ENCODE measurements around the gene PBOV1. TPM values are rescaled to one million over a fixed set of nuclear protein-coding genes. Genes with fewer than 3 reads are reported as not detected.
A peak's percentile ranks its signal among the peaks of the same experiment; 100 is the strongest.

Gene PBOV1
- total and polyA plus RNA-seq, 2 experiments from 2014 or later, result not detected

GRCh38 chr6:138229663-138230179 lies 11.4 kb upstream of the PBOV1 start:
- DNase-seq (ENCODE audit: low spot score), result no peak
- Histone ChIP-seq H2AFZ (no peak overlapping the region), H3K27me3 (no peaks in the 10 kb centered on the region), H3K79me2 (no peaks in the 10 kb centered on the region), H3K9me2 (replicated peaks; ENCODE audit: insufficient read depth) (no peaks in the 10 kb centered on the region), H3K36me3 (replicated peaks; ENCODE audit: insufficient read depth, low read depth) (no peaks in the 10 kb centered on the region), H3K27ac (peak overlapping the region; percentile 85), H3K9me3 (ENCODE audit: low read depth) (no peaks in the 10 kb centered on the region), H4K20me1 (ENCODE audit: insufficient read depth, poor library complexity, severe bottlenecking) (no peaks in the 10 kb centered on the region), H3K4me3 (no peak overlapping the region), H3K4me1 (ENCODE audit: insufficient read depth) (peaks cover 46% of the 10 kb centered on the region), H3K4me2 (no peak overlapping the region)
- WGBS (ENCODE audit: low lambda C conversion rate, missing lambda C conversion rate), result 65% methylated on average over 11 of the region's 11 CpGs
- TF ChIP-seq CTCF (IDR thresholded peaks at IDR 0.05; ENCODE audit: poor library complexity) (no peak), EZH2phosphoT487 (IDR thresholded peaks at IDR 0.05; ENCODE audit: low read depth, severe bottlenecking, unreplicated experiment) (no peak), EZH2 (IDR thresholded peaks at IDR 0.05; ENCODE audit: borderline replicate concordance) (no peak)

- Histone ChIP-seq H3K27ac (peak overlapping the region; percentile 5), H3K9me3 (ENCODE audit: low read depth) (no peaks in the 10 kb centered on the region), H3K27me3 (no peaks in the 10 kb centered on the region), H3K36me3 (replicated peaks; ENCODE audit: insufficient read depth, low read depth) (no peaks in the 10 kb centered on the region), H3K9me2 (replicated peaks; ENCODE audit: insufficient read depth) (no peaks in the 10 kb centered on the region), H3K4me3 (no peak overlapping the region), H4K20me1 (ENCODE audit: insufficient read depth, poor library complexity, severe bottlenecking) (no peaks in the 10 kb centered on the region), H3K79me2 (no peaks in the 10 kb centered on the region), H2AFZ (no peak overlapping the region), H3K4me1 (ENCODE audit: insufficient read depth) (peaks cover 46% of the 10 kb centered on the region), H3K4me2 (no peak overlapping the region)
- no peak for DNase-seq (ENCODE audit: low spot score)
- no peak for TF ChIP-seq EZH2 (IDR thresholded peaks at IDR 0.05; ENCODE audit: borderline replicate concordance)
- TF ChIP-seq EZH2phosphoT487 (IDR thresholded peaks at IDR 0.05; ENCODE audit: low read depth, severe bottlenecking, unreplicated experiment), result no peak
- TF ChIP-seq CTCF (IDR thresholded peaks at IDR 0.05; ENCODE audit: poor library complexity), result no peak
- 48% methylated on average over 4 of the region's 4 CpGs for WGBS (ENCODE audit: low lambda C conversion rate, missing lambda C conversion rate)
Measured at GRCh38 chr6:138229072-138229471, 10.8 kb upstream of the PBOV1 start.

- no peaks in the 10 kb centered on the region for H4K20me1 ChIP-seq (ENCODE audit: insufficient read depth, poor library complexity, severe bottlenecking)
- H3K36me3 ChIP-seq (replicated peaks; ENCODE audit: insufficient read depth, low read depth), result no peaks in the 10 kb centered on the region
- H3K9me3 ChIP-seq (ENCODE audit: low read depth), result no peaks in the 10 kb centered on the region
- H3K4me2 ChIP-seq, result peak overlapping the region; percentile 56
- H3K4me1 ChIP-seq (ENCODE audit: insufficient read depth), result peaks cover 43% of the 10 kb centered on the region
- no peak for TF ChIP-seq CTCF (IDR thresholded peaks at IDR 0.05; ENCODE audit: poor library complexity)
- no peak for TF ChIP-seq EZH2phosphoT487 (IDR thresholded peaks at IDR 0.05; ENCODE audit: low read depth, severe bottlenecking, unreplicated experiment)
- no peak for TF ChIP-seq EZH2 (IDR thresholded peaks at IDR 0.05; ENCODE audit: borderline replicate concordance)
- no peaks in the 10 kb centered on the region for H3K27me3 ChIP-seq
- H3K9me2 ChIP-seq (replicated peaks; ENCODE audit: insufficient read depth), result no peaks in the 10 kb centered on the region
- H3K79me2 ChIP-seq, result no peaks in the 10 kb centered on the region
- DNase-seq (ENCODE audit: low spot score), result peak; percentile 47
- WGBS (ENCODE audit: low lambda C conversion rate, missing lambda C conversion rate), result 49% methylated on average over 8 of the region's 8 CpGs
- peak overlapping the region; percentile 9 for H2AFZ ChIP-seq
- peak overlapping the region; percentile 52 for H3K27ac ChIP-seq
- H3K4me3 ChIP-seq, result no peak overlapping the region
Measured at GRCh38 chr6:138227316-138227781, 9.1 kb upstream of the PBOV1 start.
